Adrenal gland (tissue), 19 donors: Measurements from ENCODE around the gene ARL5C. TPM values are rescaled to one million over a fixed set of nuclear protein-coding genes. Genes with fewer than 3 reads are reported as not detected.
A peak's percentile ranks its signal among the peaks of the same experiment; 100 is the strongest.

Source experiments
- DNase-seq, 7 donors: peaks; one replicate each; pipeline ENCODE4 v3.0.0-alpha.2; 2019 to 2020
- H3K27ac ChIP-seq, 5 donors: fragments of 200-600 bp; sonication (generic) in 4 of 5; 1 replicate in 3 of 5; 2 replicates in 2 of 5; pipeline versions ENCODE4 v1.5.1 to v1.8.0; 2016 to 2020; ENCODE audit warnings: mild to moderate bottlenecking in 1 of 5
- H3K27me3 ChIP-seq: fragments of 200-600 bp; 2 replicates; pipeline ENCODE4 v1.8.0; 2021
- H3K36me3 ChIP-seq, 2 donors: fragments of 200-600 bp; replicated peaks in 1 of 2; 1 replicate in 1 of 2; 2 replicates in 1 of 2; pipeline versions ENCODE4 v1.5.1 to v1.8.0; 2018 to 2022
- H3K4me1 ChIP-seq, 2 donors: fragments of 200-600 bp; replicated peaks in 1 of 2; 1 replicate in 1 of 2; 2 replicates in 1 of 2; pipeline versions ENCODE4 v1.5.1 to v1.8.0; 2018 to 2021
- H3K4me3 ChIP-seq, 4 donors: fragments of 200-600 bp; sonication (generic) in 3 of 4; one replicate each; pipeline ENCODE4 v1.5.1; 2016 to 2018
- H3K9me3 ChIP-seq, 3 donors: fragments of 200-600 bp; sonication (generic) in 1 of 3; replicated peaks in 1 of 3; 1 replicate in 2 of 3; 2 replicates in 1 of 3; pipeline versions ENCODE4 v1.5.1 to v1.8.0; 2016 to 2021
- POLR2A ChIP-seq, 2 donors: fragments of 450-650 bp; IDR thresholded peaks; one replicate each; pipeline ENCODE4 v1.6.1; 2017; ENCODE audit warnings: antibody characterized with exemption in 2 of 2, mild to moderate bottlenecking in 2 of 2, moderate library complexity in 1 of 2
- WGBS, 4 donors: extraction: QIAGEN DNeasy Blood & Tissue Kit in 2 of 4; methylation state at CpG; one replicate each; pipeline versions ENCODE4 v1.1.5 to v1.1.7; 2013 to 2017; 5-methylcytosine and 5-hydroxymethylcytosine counted together
- intact Hi-C, 2 donors: fragments of 100-400 bp; cut with DNase I; formaldehyde crosslinking; loops; one replicate each; pipeline versions ENCODE4 v1.14.1 to v1.15.0; 2022 to 2023
- long read RNA-seq, 10 donors: library from polyadenylated mRNA in 3 of 10; unstranded in 2 of 10; stranded (forward) in 1 of 10; transcript quantifications; one replicate each; pipeline ENCODE4 v2.0.0 and lab custom pipeline, GENCODE V29; 2021 to 2026
- polyA plus RNA-seq, 3 donors: library from polyadenylated mRNA; stranded (reverse); fragments of 200-250 nt in 2 of 3; fragments of 350-450 nt in 1 of 3; fragmentation: Illumina TruSeq in 1 of 3; extraction: RNeasy Lipid Tissue Mini Kit (QIAGEN cat#74804) in 1 of 3; gene quantifications; one replicate each; pipeline ENCODE4 v1.2.3, GENCODE V29; 2013 to 2014
- total RNA-seq, 9 donors: library from RNA; depleted of rRNA in 4 of 9; stranded (reverse); fragments of >200 nt in 4 of 9; fragments of 120-200 nt in 1 of 9; fragmentation: NEBNext Ultra II Directional in 1 of 9; extraction: Animal tissue kit (Norgen Biotek cat#: 25700) in 1 of 9; gene quantifications; one replicate each; pipeline versions ENCODE4 v1.1.0 to v1.2.4, GENCODE V29; 2013 to 2023
- TF ChIP-seq, protein P1 (sequence below), 6 experiments: fragments of 450-650 bp in 4 of 6; fragments of 200-600 bp in 2 of 6; sonication (generic) in 1 of 6; IDR thresholded peaks; 1 replicate in 5 of 6; 2 replicates in 1 of 6; pipeline versions ENCODE4 v1.5.1 to v1.8.0; 2016 to 2021; ENCODE audit warnings: antibody characterized with exemption in 6 of 6, mild to moderate bottlenecking in 2 of 6, moderate library complexity in 1 of 6
- donor health status: healthy with polysubstance abuse.
- donor health status: Bipolar disorder and iron deficiency.
- donor health status: DM: yes; HTN: yes; CAD: no.
- donor health status: DM: no; HTN: no; CAD: no.
- donor health status: DM: no; HTN: no; CAD: no.
- donor health status: DM: yes; HTN: yes; CAD: no.

Gene ARL5C, protein sequence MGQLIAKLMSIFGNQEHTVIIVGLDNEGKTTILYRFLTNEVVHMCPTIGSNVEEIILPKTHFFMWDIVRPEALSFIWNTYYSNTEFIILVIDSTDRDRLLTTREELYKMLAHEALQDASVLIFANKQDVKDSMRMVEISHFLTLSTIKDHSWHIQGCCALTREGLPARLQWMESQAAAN
- not detected for total RNA-seq
- not detected for polyA plus RNA-seq
- long read RNA-seq, donor 1, result 0 reads
- long read RNA-seq, donor 2, result 0 reads
- long read RNA-seq, donor 3, result 0 reads
- long read RNA-seq, donor 4, result 0 reads
- long read RNA-seq, donor 5, result 0 reads
- long read RNA-seq, donor 6, result 0 reads
- long read RNA-seq, donor 7, result 0 reads
- long read RNA-seq, donor 8, result 0 reads
- long read RNA-seq, donor 9, partial matches to known transcripts, result 0 of 1 reads
- long read RNA-seq, donor 9, other reads (novel, unspliced or antisense), result 0 of 1 reads
- long read RNA-seq, donor 10, result 0 reads

GRCh38 chr17:39165841-39166349 lies at the start of gene ARL5C:
TSS of gene ARL5C (minus strand) at chr17:39166161. CDS start at chr17:39165760, 401 bp downstream.
- intact Hi-C loops, result no loop called here
- peaks cover 12% of the 10 kb centered on the region for H3K27me3 ChIP-seq
- H3K36me3 ChIP-seq, result no peaks in the 10 kb centered on the region
- H3K4me3 ChIP-seq, result peak within 1 kb of the TSS in 2 of 4 donors; percentile 3 to 53
- H3K4me1 ChIP-seq, result peaks cover 0 to 7% of the 10 kb centered on the region in 2 donors
- no peak within 1 kb of the TSS for H3K27ac ChIP-seq
- WGBS, 4 donors, result 52 to 59% (median 55%) methylated on average over 16 to 17 of the region's 17 CpGs; no CpG with 5 or more reads in 1 of the 4 donors
- H3K9me3 ChIP-seq, result no peaks in the 10 kb centered on the region
- no peak for DNase-seq
- TF ChIP-seq POLR2A (IDR thresholded peaks at IDR 0.05), result no peak
- TF ChIP-seq, protein P1, sequence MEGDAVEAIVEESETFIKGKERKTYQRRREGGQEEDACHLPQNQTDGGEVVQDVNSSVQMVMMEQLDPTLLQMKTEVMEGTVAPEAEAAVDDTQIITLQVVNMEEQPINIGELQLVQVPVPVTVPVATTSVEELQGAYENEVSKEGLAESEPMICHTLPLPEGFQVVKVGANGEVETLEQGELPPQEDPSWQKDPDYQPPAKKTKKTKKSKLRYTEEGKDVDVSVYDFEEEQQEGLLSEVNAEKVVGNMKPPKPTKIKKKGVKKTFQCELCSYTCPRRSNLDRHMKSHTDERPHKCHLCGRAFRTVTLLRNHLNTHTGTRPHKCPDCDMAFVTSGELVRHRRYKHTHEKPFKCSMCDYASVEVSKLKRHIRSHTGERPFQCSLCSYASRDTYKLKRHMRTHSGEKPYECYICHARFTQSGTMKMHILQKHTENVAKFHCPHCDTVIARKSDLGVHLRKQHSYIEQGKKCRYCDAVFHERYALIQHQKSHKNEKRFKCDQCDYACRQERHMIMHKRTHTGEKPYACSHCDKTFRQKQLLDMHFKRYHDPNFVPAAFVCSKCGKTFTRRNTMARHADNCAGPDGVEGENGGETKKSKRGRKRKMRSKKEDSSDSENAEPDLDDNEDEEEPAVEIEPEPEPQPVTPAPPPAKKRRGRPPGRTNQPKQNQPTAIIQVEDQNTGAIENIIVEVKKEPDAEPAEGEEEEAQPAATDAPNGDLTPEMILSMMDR (IDR thresholded peaks at IDR 0.05), result no peak

- H3K4me1 ChIP-seq, result peaks cover 8 to 20% of the 10 kb centered on the region in 2 donors
- H3K9me3 ChIP-seq, result no peaks in the 10 kb centered on the region
- intact Hi-C loops, result no loop called here
- H3K27me3 ChIP-seq, result no peaks in the 10 kb centered on the region
- DNase-seq, result peak; percentile 80 to 91 (median 88)
- TF ChIP-seq POLR2A (IDR thresholded peaks at IDR 0.05), result no peak
- TF ChIP-seq, protein P1 (IDR thresholded peaks at IDR 0.05), result no peak
- H3K4me3 ChIP-seq, result no peak overlapping the region
- no peaks in the 10 kb centered on the region for H3K36me3 ChIP-seq
- peak overlapping the region in 1 of 5 donors; percentile 34 for H3K27ac ChIP-seq
- WGBS, 4 donors, result 40 to 52% (median 43%) methylated on average over 3 to 9 of the region's 9 CpGs
Measured at GRCh38 chr17:39213852-39214251, 47.9 kb upstream of the ARL5C start.

- peak in 1 of 7 donors; percentile 32 for DNase-seq
- TF ChIP-seq, protein P1 (IDR thresholded peaks at IDR 0.05), result no peak
- TF ChIP-seq POLR2A (IDR thresholded peaks at IDR 0.05), result no peak
- Histone ChIP-seq H3K36me3 (no peaks in the 10 kb centered on the region), H3K9me3 (no peaks in the 10 kb centered on the region), H3K4me3 (no peak overlapping the region), H3K27me3 (no peaks in the 10 kb centered on the region), H3K27ac (peak overlapping the region in 2 of 5 donors; percentile 8 to 16), H3K4me1 (peaks cover 8 to 22% of the 10 kb centered on the region in 2 donors)
- 64 to 78% (median 73%) methylated on average over 13 to 16 of the region's 16 CpGs for WGBS, 4 donors
- intact Hi-C loops, result no loop called here
Measured at GRCh38 chr17:39212841-39213480, 47.0 kb upstream of the ARL5C start.

DNA sequence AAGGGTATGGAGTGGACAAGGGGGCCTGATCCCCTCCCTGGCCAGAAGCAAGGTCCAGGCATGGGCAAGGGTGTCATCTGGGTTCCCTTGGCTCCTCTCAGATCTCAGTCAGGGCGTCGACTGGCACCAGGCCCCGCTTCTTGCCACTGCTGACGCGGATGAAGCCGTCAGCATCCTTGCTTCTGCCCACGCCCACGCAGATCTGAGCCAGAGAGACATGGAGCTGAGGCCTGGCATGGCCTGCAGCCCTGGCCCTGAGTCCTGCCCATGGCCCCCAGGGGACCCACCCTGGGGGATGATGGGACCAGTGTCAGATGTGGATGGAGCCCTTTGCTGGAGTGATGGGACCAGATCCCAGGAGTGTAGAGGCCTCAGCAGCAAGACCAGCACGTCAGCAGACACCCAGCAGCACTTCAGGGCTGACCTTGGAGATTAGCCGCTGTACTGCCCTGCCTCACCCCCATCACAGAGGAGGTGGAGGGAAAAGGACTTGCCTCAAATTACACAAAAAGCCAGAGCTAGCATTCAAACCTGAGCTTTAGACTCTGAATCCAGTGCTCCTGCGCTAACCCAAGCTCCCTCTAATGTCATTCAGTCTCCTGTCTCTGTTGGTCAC lies 46.3 kb upstream of the ARL5C start:
- no peaks in the 10 kb centered on the region for H3K36me3 ChIP-seq
- H3K27me3 ChIP-seq, result no peaks in the 10 kb centered on the region
- TF ChIP-seq, protein P1 (IDR thresholded peaks at IDR 0.05), result no peak
- TF ChIP-seq POLR2A (IDR thresholded peaks at IDR 0.05), result no peak
- no peak overlapping the region for H3K4me3 ChIP-seq
- intact Hi-C loops, result no loop called here
- peak overlapping the region in 2 of 5 donors; percentile 8 to 16 for H3K27ac ChIP-seq
- H3K4me1 ChIP-seq, result peaks cover 8 to 22% of the 10 kb centered on the region in 2 donors
- DNase-seq, result peak in 4 of 7 donors; percentile 38 to 69 (median 56)
- no peaks in the 10 kb centered on the region for H3K9me3 ChIP-seq
- 62 to 69% (median 64%) methylated on average over 3 to 11 of the region's 11 CpGs for WGBS, 4 donors
